Thyroid gland (tissue), 4 donors: ENCODE data around the gene PTRHD1.

Experiments
- CTCF ChIP-seq, 6 experiments: fragments of 200-600 bp in 3 of 6; fragments of 450-650 bp in 3 of 6; sonication (generic) in 3 of 6; IDR thresholded peaks; one replicate each; pipeline ENCODE4 v1.5.1; 2016 to 2019; ENCODE audit warnings: antibody characterized with exemption in 6 of 6, mild to moderate bottlenecking in 2 of 6, inconsistent platforms in 1 of 6, moderate library complexity in 1 of 6
- POLR2A ChIP-seq, 2 donors: fragments of 450-650 bp; IDR thresholded peaks; one replicate each; pipeline ENCODE4 v1.6.1; 2017; ENCODE audit warnings: antibody characterized with exemption in 2 of 2, mild to moderate bottlenecking in 2 of 2, moderate library complexity in 1 of 2

GRCh38 chr2:24836206-24836605, 43.0 kb upstream of the PTRHD1 start:
- TF ChIP-seq CTCF (IDR thresholded peaks at IDR 0.05) (no peak), POLR2A (IDR thresholded peaks at IDR 0.05) (no peak)
